ENCODE data around the gene P2RX6.

Gene P2RX6

DNA sequence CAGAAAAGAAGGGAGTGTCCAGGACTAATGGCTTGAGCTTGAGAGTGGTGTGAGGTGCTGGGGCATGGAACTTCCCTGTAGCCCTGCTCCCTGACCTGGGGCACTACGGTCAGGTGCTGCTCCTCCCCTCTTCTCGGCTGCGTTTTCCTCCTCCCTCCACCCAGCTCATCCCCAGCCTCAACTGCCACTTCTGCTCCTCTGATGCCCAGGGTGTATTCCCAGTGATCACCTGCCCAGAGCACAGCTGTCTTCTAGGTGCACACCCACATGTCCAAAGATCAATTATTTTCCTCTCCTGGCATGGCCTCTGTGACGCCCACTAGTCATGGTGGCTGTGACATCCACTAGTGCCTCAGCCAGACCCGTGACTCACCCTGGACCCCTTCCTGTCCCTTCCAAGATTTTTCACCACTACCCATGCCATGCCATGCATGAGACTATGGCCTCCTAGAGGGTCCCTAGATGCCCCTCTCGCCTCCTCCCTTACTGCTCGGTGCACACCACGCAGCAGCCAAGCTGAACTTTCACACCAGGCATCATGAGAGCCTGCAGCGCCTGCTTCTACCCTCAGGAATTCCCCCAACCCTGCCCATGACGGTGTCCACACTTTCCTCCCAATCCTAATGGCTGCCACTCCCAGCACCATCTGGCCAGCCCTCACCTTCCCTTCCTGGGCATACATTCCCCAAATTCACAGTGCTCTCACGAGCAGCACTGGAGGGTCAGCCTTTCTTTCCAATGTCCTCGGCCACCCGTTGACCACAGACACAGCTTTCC lies 1.9 kb downstream of the P2RX6 start:
- ChIA-PET CTCF (no interaction called here), POLR2A (interaction anchor here (1.3 to 6.6 kb wide), 3 partner anchors 15 to 35 kb away, joined by 4 to 58 read pairs (median 5); partner anchors contain the start of genes LZTR1 and THAP7)
- no peak for DNase-seq (ENCODE audit: extremely low spot score)
- TF ChIP-seq, protein P1, sequence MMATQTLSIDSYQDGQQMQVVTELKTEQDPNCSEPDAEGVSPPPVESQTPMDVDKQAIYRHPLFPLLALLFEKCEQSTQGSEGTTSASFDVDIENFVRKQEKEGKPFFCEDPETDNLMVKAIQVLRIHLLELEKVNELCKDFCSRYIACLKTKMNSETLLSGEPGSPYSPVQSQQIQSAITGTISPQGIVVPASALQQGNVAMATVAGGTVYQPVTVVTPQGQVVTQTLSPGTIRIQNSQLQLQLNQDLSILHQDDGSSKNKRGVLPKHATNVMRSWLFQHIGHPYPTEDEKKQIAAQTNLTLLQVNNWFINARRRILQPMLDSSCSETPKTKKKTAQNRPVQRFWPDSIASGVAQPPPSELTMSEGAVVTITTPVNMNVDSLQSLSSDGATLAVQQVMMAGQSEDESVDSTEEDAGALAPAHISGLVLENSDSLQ (IDR thresholded peaks at IDR 0.05): no peak
- TF ChIP-seq LEF1 (IDR thresholded peaks at IDR 0.05; ENCODE audit: borderline replicate concordance): no peak
- TF ChIP-seq ZNF384 (IDR thresholded peaks at IDR 0.05): no peak
- no peak for TF ChIP-seq ARNT (IDR thresholded peaks at IDR 0.05)
- TF ChIP-seq HDGF (IDR thresholded peaks at IDR 0.05; ENCODE audit: borderline replicate concordance): no peak
- TF ChIP-seq BHLHE40 (IDR thresholded peaks at IDR 0.05; ENCODE audit: borderline replicate concordance): no peak
- TF ChIP-seq TARDBP (IDR thresholded peaks at IDR 0.05): no peak
- no peak for TF ChIP-seq FOXM1 (IDR thresholded peaks at IDR 0.05; ENCODE audit: borderline replicate concordance)
- no peak for TF ChIP-seq CTBP1 (IDR thresholded peaks at IDR 0.05; ENCODE audit: borderline replicate concordance)
- no peak for TF ChIP-seq FOXK2 (IDR thresholded peaks at IDR 0.05)
- no peak for TF ChIP-seq SP1 (IDR thresholded peaks at IDR 0.05)
- TF ChIP-seq L3MBTL2 (conservative IDR thresholded peaks at IDR 0.05): no peak
- no peak for TF ChIP-seq SUZ12 (IDR thresholded peaks at IDR 0.05)
- no peak for TF ChIP-seq NFRKB (IDR thresholded peaks at IDR 0.05)
- TF ChIP-seq FOXA1 (IDR thresholded peaks at IDR 0.05): no peak

GRCh38 chr22:21018314-21018713 lies 3.3 kb downstream of the P2RX6 start:
- TF ChIP-seq BHLHE40 (IDR thresholded peaks at IDR 0.05; ENCODE audit: borderline replicate concordance): no peak
- no peak for TF ChIP-seq SUZ12 (IDR thresholded peaks at IDR 0.05)
- no peak for TF ChIP-seq ARNT (IDR thresholded peaks at IDR 0.05)
- TF ChIP-seq SP1 (IDR thresholded peaks at IDR 0.05): no peak
- no peak for TF ChIP-seq LEF1 (IDR thresholded peaks at IDR 0.05; ENCODE audit: borderline replicate concordance)
- no peak for TF ChIP-seq CTBP1 (IDR thresholded peaks at IDR 0.05; ENCODE audit: borderline replicate concordance)
- TF ChIP-seq ZNF384 (IDR thresholded peaks at IDR 0.05): no peak
- no peak for DNase-seq (ENCODE audit: extremely low spot score)
- ChIA-PET CTCF (interaction anchor here (0.7 kb wide), 1 partner anchor 18 kb away, joined by 6 read pairs; no protein-coding TSS in a partner anchor), POLR2A (interaction anchor here (1.7 to 2.3 kb wide), 2 partner anchors 15 to 36 kb away, joined by 4 to 5 read pairs; partner anchors contain the start of gene LZTR1)

DNA sequence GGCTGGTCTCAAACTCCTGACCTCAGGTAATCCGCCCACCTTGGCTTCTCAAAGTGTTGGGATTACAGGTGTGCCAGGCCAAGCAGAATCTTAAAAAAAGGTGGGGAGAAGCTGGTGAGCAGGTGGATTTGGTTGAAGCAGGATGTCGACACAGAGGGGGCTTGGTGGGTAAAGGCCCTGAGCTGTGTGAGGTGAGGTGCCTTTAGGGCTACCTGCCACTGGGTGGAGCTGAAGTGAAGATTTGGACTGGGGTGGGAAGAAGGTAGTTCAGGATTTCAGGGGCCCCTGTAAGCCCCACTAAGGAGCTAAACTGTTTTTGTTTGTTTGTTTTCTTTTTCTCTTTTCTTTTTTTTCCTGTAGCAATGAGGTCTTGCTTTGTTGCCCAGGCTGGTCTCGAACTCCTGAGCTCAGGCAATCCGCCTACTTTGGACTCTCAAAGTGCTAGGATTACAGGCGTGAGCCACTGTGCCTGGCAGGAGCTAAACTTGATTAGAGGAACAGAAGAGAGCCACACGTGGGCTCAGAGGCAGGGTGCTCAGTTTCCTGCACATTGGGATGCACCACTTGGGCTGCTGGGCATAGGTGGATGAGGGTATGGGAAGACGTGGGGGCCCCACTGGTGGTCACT lies 6.0 kb downstream of the P2RX6 start:
- TF ChIP-seq, protein P1 (IDR thresholded peaks at IDR 0.05): no peak
- no peak for TF ChIP-seq FOXM1 (IDR thresholded peaks at IDR 0.05; ENCODE audit: borderline replicate concordance)
- TF ChIP-seq BHLHE40 (IDR thresholded peaks at IDR 0.05; ENCODE audit: borderline replicate concordance): no peak
- TF ChIP-seq FOXA1 (IDR thresholded peaks at IDR 0.05): no peak
- TF ChIP-seq FOXK2 (IDR thresholded peaks at IDR 0.05): no peak
- TF ChIP-seq ZNF384 (IDR thresholded peaks at IDR 0.05): no peak
- TF ChIP-seq NFRKB (IDR thresholded peaks at IDR 0.05): no peak
- TF ChIP-seq CTBP1 (IDR thresholded peaks at IDR 0.05; ENCODE audit: borderline replicate concordance): no peak
- no peak for TF ChIP-seq SP1 (IDR thresholded peaks at IDR 0.05)
- POLR2A ChIA-PET: interaction anchor here (1.1 to 2.7 kb wide), 4 partner anchors 19 to 83 kb away, joined by 4 to 14 read pairs (median 9); partner anchors contain the start of genes LZTR1 and THAP7
- CTCF ChIA-PET: interaction anchor here (0.6 to 1.7 kb wide), 8 partner anchors 13 to 135 kb away, joined by 3 to 14 read pairs (median 5); partner anchors contain the start of gene LRRC74B
- DNase-seq (ENCODE audit: extremely low spot score): peak; percentile 73

GRCh38 chr22:21022507-21022906 lies 7.5 kb downstream of the P2RX6 start:
- POLR2A ChIA-PET: interaction anchor here (2.7 kb wide), 1 partner anchor 80 kb away, joined by 12 read pairs; no protein-coding TSS in a partner anchor
- no peak for DNase-seq (ENCODE audit: extremely low spot score)
- CTCF ChIA-PET: no interaction called here
- TF ChIP-seq NFRKB (IDR thresholded peaks at IDR 0.05) (no peak), ZNF384 (IDR thresholded peaks at IDR 0.05) (no peak)

DNA sequence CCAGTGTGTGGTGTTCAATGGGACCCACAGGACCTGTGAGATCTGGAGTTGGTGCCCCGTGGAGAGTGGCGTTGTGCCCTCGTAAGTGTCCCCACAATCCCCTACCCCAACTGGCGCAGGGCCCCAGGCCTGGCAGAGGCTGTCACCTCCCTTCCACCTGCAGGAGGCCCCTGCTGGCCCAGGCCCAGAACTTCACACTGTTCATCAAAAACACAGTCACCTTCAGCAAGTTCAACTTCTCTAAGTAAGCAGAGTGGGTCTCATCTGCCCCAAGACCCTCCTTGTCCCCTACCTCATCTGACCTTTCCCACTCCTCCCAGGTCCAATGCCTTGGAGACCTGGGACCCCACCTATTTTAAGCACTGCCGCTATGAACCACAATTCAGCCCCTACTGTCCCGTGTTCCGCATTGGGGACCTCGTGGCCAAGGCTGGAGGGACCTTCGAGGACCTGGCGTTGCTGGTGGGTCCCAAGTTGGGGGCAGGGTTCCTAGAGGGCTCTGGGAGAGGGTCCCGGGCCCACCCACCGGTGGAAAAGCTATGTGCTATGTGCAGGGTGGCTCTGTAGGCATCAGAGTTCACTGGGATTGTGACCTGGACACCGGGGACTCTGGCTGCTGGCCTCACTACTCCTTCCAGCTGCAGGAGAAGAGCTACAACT lies 8.1 kb downstream of the P2RX6 start:
- ChIA-PET POLR2A (interaction anchor here (1.3 kb wide), 1 partner anchor 21 kb away, joined by 4 read pairs; the partner anchor contains the start of gene THAP7), CTCF (interaction anchor here (0.8 kb wide), 1 partner anchor 137 kb away, joined by 7 read pairs; no protein-coding TSS in a partner anchor)
- TF ChIP-seq FOXA1 (IDR thresholded peaks at IDR 0.05): no peak
- no peak for TF ChIP-seq CTBP1 (IDR thresholded peaks at IDR 0.05; ENCODE audit: borderline replicate concordance)
- TF ChIP-seq ARNT (IDR thresholded peaks at IDR 0.05): no peak
- TF ChIP-seq FOXM1 (IDR thresholded peaks at IDR 0.05; ENCODE audit: borderline replicate concordance): no peak
- no peak for TF ChIP-seq FOXK2 (IDR thresholded peaks at IDR 0.05)
- TF ChIP-seq, protein P1 (IDR thresholded peaks at IDR 0.05): no peak
- no peak for DNase-seq (ENCODE audit: extremely low spot score)

- POLR2A ChIA-PET: no interaction called here
- TF ChIP-seq ARNT (IDR thresholded peaks at IDR 0.05): no peak
- no peak for TF ChIP-seq SUZ12 (IDR thresholded peaks at IDR 0.05)
- no peak for TF ChIP-seq CTBP1 (IDR thresholded peaks at IDR 0.05; ENCODE audit: borderline replicate concordance)
- DNase-seq (ENCODE audit: extremely low spot score): no peak
- CTCF ChIA-PET: no interaction called here
Observed at GRCh38 chr22:21025266-21025665, 10.3 kb downstream of the P2RX6 start.
